Uterus (tissue), 2 donors: ENCODE measurements around the gene CCL16.

Experiments used
- POLR2A ChIP-seq, 2 donors: fragments of 450-650 bp; IDR thresholded peaks; one replicate each; pipeline ENCODE4 v1.6.1; 2016; ENCODE audit warnings: antibody characterized with exemption in 2 of 2, mild to moderate bottlenecking in 1 of 2, moderate library complexity in 1 of 2
- TF ChIP-seq, protein P1 (sequence below), 4 experiments: fragments of 200-600 bp in 2 of 4; fragments of 450-650 bp in 2 of 4; sonication (generic) in 2 of 4; IDR thresholded peaks; one replicate each; pipeline ENCODE4 v1.5.1; 2016 to 2019; ENCODE audit warnings: antibody characterized with exemption in 4 of 4, mild to moderate bottlenecking in 2 of 4, moderate library complexity in 1 of 4

DNA sequence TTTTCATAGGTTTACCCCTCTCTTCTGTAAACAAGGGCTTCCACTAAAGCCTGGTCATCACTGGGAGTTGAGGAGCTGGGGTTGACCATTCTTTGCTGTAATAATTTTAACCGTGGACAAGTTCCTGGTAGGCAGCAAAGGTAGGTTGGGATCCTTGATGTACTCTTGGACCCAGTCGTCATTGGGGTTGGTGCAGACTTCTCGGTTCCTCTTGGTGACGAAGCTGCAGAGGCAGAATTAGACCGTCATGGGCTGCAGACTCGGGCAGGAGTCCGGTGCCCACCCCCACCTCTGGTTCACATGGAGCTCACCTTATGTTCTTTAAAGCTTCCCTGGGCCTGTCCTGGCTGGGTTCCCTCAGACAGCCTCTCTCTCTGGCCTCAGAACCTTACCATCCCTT lies 3.8 kb downstream of the CCL16 start:
- TF ChIP-seq, protein P1, sequence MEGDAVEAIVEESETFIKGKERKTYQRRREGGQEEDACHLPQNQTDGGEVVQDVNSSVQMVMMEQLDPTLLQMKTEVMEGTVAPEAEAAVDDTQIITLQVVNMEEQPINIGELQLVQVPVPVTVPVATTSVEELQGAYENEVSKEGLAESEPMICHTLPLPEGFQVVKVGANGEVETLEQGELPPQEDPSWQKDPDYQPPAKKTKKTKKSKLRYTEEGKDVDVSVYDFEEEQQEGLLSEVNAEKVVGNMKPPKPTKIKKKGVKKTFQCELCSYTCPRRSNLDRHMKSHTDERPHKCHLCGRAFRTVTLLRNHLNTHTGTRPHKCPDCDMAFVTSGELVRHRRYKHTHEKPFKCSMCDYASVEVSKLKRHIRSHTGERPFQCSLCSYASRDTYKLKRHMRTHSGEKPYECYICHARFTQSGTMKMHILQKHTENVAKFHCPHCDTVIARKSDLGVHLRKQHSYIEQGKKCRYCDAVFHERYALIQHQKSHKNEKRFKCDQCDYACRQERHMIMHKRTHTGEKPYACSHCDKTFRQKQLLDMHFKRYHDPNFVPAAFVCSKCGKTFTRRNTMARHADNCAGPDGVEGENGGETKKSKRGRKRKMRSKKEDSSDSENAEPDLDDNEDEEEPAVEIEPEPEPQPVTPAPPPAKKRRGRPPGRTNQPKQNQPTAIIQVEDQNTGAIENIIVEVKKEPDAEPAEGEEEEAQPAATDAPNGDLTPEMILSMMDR (IDR thresholded peaks at IDR 0.05) = no peak
- no peak for TF ChIP-seq POLR2A (IDR thresholded peaks at IDR 0.05)
